HG03097 (cell line): ENCODE data around the gene SORCS1.

Experiments used
- ATAC-seq: cut with Tn5 transposase; IDR thresholded peaks from one replicate; pipeline ENCODE4 v1.9.1; 2021; ENCODE audit not compliant: unreplicated experiment, low FRiP score

Gene SORCS1

GRCh38 chr10:107163881-107164861, at the start of gene SORCS1:
Gene SORCS1 (minus strand): TSS chr10:107164706.
- no peak for ATAC-seq

GRCh38 chr10:107214261-107214660, 49.8 kb upstream of the SORCS1 start:
- ATAC-seq = no peak

GRCh38 chr10:107213861-107214260, 49.4 kb upstream of the SORCS1 start:
- ATAC-seq = no peak

- no peak for ATAC-seq
Observed at GRCh38 chr10:107206833-107207232, 42.3 kb upstream of the SORCS1 start.

- no peak for ATAC-seq
Observed at GRCh38 chr10:107169516-107169915, 5.0 kb upstream of the SORCS1 start.

DNA sequence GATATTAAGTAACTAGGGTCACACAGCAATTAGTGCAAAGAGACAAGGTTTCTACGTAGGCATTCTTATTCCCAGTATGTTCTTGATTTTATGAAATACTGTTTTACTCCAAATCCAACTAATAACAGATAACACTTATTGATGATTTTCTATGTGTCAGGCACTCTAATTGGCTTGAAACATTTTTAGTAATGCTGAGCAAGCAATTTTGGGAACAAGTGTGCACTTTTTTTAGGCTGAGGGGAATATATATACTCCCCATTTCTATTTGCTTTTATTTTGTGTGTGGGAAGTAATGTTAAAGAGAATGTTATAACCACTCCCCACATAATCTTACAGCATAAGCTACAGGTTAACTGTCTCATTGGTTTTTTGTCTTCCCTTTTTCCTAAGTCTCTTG, 4.2 kb upstream of the SORCS1 start:
- no peak for ATAC-seq

DNA sequence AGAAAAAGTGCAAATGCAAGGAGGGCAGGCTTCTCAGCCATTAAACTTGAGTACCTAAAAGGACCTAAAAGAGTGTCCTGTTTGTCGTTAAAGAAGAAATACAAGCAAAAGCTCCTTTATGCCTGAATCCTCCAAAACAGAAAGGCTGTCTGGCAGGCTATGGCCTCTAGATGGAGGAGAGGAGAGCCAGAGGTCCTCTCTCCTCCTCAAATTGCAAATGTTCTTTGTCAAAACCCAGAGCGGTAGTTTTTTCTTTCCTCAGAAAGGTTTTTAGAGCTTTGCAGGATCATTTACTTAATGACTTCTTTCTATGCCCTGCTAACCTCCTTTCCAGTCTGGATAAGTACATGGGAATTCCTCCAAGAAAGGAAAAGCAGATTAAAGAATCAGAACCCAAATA, 1.9 kb upstream of the SORCS1 start:
- ATAC-seq = no peak

GRCh38 chr10:107164992-107165391, 486 bp upstream of the SORCS1 start:
- ATAC-seq = no peak

GRCh38 chr10:107163076-107163855, 1.2 kb downstream of the SORCS1 start:
- no peak for ATAC-seq

DNA sequence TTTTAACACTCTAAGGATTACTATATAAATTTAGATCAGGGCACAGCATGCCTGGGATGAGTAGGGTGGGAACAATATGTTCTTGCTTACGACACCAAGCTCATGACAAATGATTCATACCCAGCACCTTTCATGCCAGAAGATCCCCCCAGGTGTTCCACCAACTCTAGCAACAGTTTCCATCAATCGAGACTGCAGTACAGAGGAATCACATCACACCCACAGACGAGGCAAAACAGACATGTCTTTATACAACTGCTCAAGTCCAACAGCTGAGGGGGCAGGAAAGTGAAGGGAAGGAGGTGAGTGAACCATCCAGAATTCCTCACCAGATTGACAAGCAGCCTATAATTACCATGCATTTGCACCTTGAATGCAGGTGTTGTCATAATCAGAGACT, 3.6 kb downstream of the SORCS1 start:
- no peak for ATAC-seq

- no peak for ATAC-seq
Observed at GRCh38 chr10:107159871-107160270, 4.6 kb downstream of the SORCS1 start.

DNA sequence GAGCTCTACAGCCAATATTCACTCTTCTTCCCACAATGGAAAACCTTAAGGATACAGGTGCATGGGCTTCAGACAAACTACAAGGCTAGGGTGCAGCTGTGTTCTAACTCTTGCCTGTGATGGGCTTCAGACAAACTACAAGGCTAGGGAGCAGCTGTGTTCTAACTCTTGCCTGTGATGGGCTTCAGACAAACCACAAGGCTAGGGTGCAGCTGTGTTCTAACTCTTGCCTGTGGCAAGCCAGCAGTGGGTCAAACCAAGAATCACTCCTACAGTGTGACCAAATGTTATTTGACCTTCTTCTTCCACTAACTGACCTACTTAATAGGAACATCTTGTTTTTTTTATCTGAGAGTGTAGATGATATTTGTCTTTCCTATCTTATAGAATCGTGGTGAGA, 7.4 kb downstream of the SORCS1 start:
- ATAC-seq = no peak

DNA sequence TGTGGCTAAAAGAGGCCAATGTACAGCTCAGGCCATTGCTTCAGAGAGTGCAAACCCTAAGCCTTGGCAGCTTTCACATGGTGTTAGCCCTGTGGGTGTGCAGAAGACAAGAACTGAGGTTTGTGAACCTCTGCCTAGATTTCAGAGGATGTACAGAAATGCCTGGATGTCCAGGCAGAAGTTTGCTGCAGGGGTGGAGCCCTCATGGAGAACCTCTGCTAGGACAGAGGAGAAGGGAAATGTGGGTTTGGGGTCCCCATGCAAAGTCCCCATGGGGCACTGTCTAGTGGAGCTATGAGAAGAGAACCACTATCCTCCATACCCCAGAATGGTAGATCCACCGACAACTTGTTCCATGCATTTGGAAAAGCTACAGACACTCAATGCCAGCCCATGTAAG, 12.4 kb downstream of the SORCS1 start:
- ATAC-seq = no peak

DNA sequence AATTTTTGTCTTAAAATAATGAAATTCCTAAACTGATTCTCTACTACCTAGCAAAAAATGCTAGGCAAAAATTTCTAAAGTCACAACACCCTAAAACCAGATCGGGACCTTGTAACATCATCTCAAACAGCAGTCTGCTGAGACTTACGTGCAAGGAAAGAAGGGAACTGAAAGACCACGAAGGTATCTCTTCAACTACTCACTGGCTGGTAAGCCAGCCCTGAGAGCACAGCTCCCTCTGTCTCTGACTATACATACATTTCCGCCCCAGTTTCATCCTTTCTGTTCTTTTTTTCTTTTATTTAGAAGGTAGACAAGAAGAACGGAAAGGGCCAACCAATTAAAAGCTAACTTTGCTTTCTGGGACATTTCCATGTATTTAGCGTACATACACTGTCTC, 15.6 kb downstream of the SORCS1 start:
- ATAC-seq = no peak

- no peak for ATAC-seq
Observed at GRCh38 chr10:107144490-107144889, 20.0 kb downstream of the SORCS1 start.

GRCh38 chr10:107141524-107142061, 22.9 kb downstream of the SORCS1 start:
- no peak for ATAC-seq

DNA sequence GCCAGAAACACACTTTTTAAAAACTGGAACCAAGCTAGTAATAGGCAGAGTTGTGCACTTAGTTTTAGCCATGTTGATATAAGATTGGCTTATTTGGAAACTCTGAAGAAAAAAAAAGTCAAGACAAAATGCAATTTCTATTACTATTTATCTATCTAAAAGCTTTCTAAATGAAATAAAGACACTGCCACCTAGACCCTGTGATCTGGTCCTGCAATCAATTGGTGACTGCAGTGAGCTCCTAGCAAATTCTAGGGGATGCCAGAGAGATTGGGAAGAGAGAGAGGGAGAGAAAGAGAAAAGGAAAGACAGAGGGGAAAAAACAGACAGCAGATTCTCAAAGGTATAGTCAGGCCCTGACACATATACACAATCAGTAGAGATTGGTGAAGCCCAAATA, 25.3 kb downstream of the SORCS1 start:
- no peak for ATAC-seq

DNA sequence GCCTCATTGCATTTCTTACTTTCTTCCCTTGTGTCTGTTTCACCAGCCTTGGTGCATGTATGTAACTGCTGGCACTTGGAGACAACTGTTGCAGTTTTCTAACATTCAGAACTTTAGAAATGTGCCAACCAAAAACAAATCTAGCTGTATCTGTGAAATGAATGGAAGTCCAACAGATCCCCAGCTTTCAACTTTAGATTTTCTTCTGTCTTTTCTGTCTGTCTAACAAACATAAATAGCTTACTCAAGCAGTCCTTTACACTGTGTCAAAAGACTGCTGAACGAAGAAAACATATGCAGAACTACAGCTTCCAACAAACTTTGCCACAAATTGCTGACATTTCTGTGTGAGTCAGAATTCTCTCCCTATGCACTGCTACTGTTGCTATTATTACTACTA, 30.9 kb downstream of the SORCS1 start:
- ATAC-seq = no peak

- no peak for ATAC-seq
Observed at GRCh38 chr10:107129000-107129399, 35.5 kb downstream of the SORCS1 start.

- ATAC-seq = no peak
Observed at GRCh38 chr10:107126512-107127065, 37.9 kb downstream of the SORCS1 start.

- ATAC-seq = no peak
Observed at GRCh38 chr10:107122703-107123102, 41.8 kb downstream of the SORCS1 start.
